Keratinocyte (primary cell): ENCODE data around the gene PHLPP1.

Experiments used
- CTCF ChIP-seq, 3 experiments: IDR thresholded peaks in 1 of 3; conservative IDR thresholded peaks in 1 of 3; optimal IDR thresholded peaks in 1 of 3; 2 replicates in 2 of 3; 3 replicates in 1 of 3; pipeline versions ENCODE3 to v1.5.1; 2011; ENCODE audit warnings: low read length in 3 of 3, mild to moderate bottlenecking in 3 of 3, moderate library complexity in 2 of 3, control low read depth in 1 of 3, inconsistent platforms in 1 of 3; ENCODE audit not compliant: insufficient read depth in 2 of 3; ENCODE audit errors: extremely low read depth in 1 of 3
- EZH2 ChIP-seq: IDR thresholded peaks from one replicate; pipeline ENCODE4 v1.6.1; 2012; ENCODE audit warnings: inconsistent platforms, mild to moderate bottlenecking, low read length, moderate library complexity

- no peak for TF ChIP-seq CTCF (optimal IDR thresholded peaks at IDR 0.05 in 1 of 3, IDR thresholded peaks at IDR 0.05 in 1 of 3, conservative IDR thresholded peaks at IDR 0.05 in 1 of 3; ENCODE audit: extremely low read depth in 1 of 3, insufficient read depth in 2 of 3, low read length in 3 of 3)
- TF ChIP-seq EZH2, result no peak
These were observed 259.0 kb downstream of the PHLPP1 start for GRCh38 chr18:62974388-62974787.
